ENCODE results near the gene LEPROT. TPM values are rescaled to one million over a fixed set of nuclear protein-coding genes. Genes with fewer than 3 reads are reported as not detected.

LEPROT gene
- total and polyA plus RNA-seq, 10 of the 15 experiments (the other 5 are each of a cell fraction or from before 2014, with no cell fraction given) = 14.9 to 38.1 (median 17.4) TPM

GRCh38 chr1:65440322-65440900 is 19.9 kb downstream of the LEPROT start (continued):
- TF ChIP-seq PRDM15 (CRISPR knock-in tag; IDR thresholded peaks at IDR 0.05) (no peak), RUNX3 (IDR thresholded peaks at IDR 0.05; ENCODE audit: low read length) (no peak), NFXL1 (IDR thresholded peaks at IDR 0.05; ENCODE audit: borderline replicate concordance) (no peak), TCF3 (IDR thresholded peaks at IDR 0.05; ENCODE audit: borderline replicate concordance, insufficient read depth, low read depth, low read length) (no peak), NFYB (IDR thresholded peaks at IDR 0.05; ENCODE audit: insufficient read depth, low read depth, low read length) (no peak), ZNF384 (IDR thresholded peaks at IDR 0.05; ENCODE audit: borderline replicate concordance, low read depth, low read length) (no peak), CBFB (IDR thresholded peaks at IDR 0.05; ENCODE audit: low read depth) (no peak), NKRF (conservative IDR thresholded peaks at IDR 0.05) (no peak), POLR2A (IDR thresholded peaks at IDR 0.05; ENCODE audit: low read depth, low read length) (no peak)
